Stimulated activated CD8-positive, alpha-beta memory T cell treated with anti-CD3 and anti-CD28 coated beads, Interleukin-7, amount 100 ng/mL, for 4 hours (primary cell): ENCODE results near the gene PLCB4.

Source experiments
- DNase-seq, 2 donors: peaks; one replicate each; pipeline ENCODE4 v3.0.0-alpha.2; 2020; ENCODE audit warnings: low read depth in 2 of 2

PLCB4 gene

GRCh38 chr20:9453201-9453600 lies 384.3 kb downstream of the PLCB4 start:
- no peak for DNase-seq

GRCh38 chr20:9454791-9455190 lies 385.9 kb downstream of the PLCB4 start:
- no peak for DNase-seq

- DNase-seq = no peak
Measured at GRCh38 chr20:9457136-9457535, 388.2 kb downstream of the PLCB4 start.

GRCh38 chr20:9458138-9458796 lies 389.4 kb downstream of the PLCB4 start:
- no peak for DNase-seq

- DNase-seq = no peak
Measured at GRCh38 chr20:9460518-9460917, 391.6 kb downstream of the PLCB4 start.

- DNase-seq = no peak
Measured at GRCh38 chr20:9467995-9468394, 399.1 kb downstream of the PLCB4 start.

- DNase-seq = no peak
Measured at GRCh38 chr20:9474835-9475415, 406.0 kb downstream of the PLCB4 start.

GRCh38 chr20:9475456-9475855 lies 406.6 kb downstream of the PLCB4 start:
- no peak for DNase-seq

GRCh38 chr20:9476174-9476573 lies 407.3 kb downstream of the PLCB4 start:
- no peak for DNase-seq

GRCh38 chr20:9476637-9477036 lies 407.8 kb downstream of the PLCB4 start:
- no peak for DNase-seq

- DNase-seq = no peak
Measured at GRCh38 chr20:9478771-9479170, 409.9 kb downstream of the PLCB4 start.

- DNase-seq = no peak
Measured at GRCh38 chr20:9480066-9480465, 411.2 kb downstream of the PLCB4 start.

GRCh38 chr20:9482180-9482579 lies 413.3 kb downstream of the PLCB4 start:
- DNase-seq = no peak

GRCh38 chr20:9483131-9483530 lies 414.2 kb downstream of the PLCB4 start:
- no peak for DNase-seq

- no peak for DNase-seq
Measured at GRCh38 chr20:9485614-9486340, 416.9 kb downstream of the PLCB4 start.

GRCh38 chr20:9487231-9487630 lies 418.3 kb downstream of the PLCB4 start:
- no peak for DNase-seq

GRCh38 chr20:9488063-9488462 lies 419.2 kb downstream of the PLCB4 start:
- DNase-seq = no peak

GRCh38 chr20:9490161-9490560 lies 421.3 kb downstream of the PLCB4 start:
- no peak for DNase-seq

- DNase-seq = no peak
Measured at GRCh38 chr20:9490631-9491030, 421.7 kb downstream of the PLCB4 start.

GRCh38 chr20:9491324-9491723 lies 422.4 kb downstream of the PLCB4 start:
- no peak for DNase-seq

GRCh38 chr20:9492067-9492466 lies 423.2 kb downstream of the PLCB4 start:
- DNase-seq = no peak

- DNase-seq = no peak
Measured at GRCh38 chr20:9493803-9494202, 424.9 kb downstream of the PLCB4 start.

- no peak for DNase-seq
Measured at GRCh38 chr20:9495701-9496100, 426.8 kb downstream of the PLCB4 start.
